CD4-positive, alpha-beta T cell treated with Interleukin-12 subunit alpha and Interleukin-12 subunit beta, for 1 hour (primary cell): ENCODE measurements around the gene SLC6A12.

Experiments used
- DNase-seq: peaks from one replicate; pipeline ENCODE4 v3.0.0-alpha.2; 2020

SLC6A12 gene

DNA sequence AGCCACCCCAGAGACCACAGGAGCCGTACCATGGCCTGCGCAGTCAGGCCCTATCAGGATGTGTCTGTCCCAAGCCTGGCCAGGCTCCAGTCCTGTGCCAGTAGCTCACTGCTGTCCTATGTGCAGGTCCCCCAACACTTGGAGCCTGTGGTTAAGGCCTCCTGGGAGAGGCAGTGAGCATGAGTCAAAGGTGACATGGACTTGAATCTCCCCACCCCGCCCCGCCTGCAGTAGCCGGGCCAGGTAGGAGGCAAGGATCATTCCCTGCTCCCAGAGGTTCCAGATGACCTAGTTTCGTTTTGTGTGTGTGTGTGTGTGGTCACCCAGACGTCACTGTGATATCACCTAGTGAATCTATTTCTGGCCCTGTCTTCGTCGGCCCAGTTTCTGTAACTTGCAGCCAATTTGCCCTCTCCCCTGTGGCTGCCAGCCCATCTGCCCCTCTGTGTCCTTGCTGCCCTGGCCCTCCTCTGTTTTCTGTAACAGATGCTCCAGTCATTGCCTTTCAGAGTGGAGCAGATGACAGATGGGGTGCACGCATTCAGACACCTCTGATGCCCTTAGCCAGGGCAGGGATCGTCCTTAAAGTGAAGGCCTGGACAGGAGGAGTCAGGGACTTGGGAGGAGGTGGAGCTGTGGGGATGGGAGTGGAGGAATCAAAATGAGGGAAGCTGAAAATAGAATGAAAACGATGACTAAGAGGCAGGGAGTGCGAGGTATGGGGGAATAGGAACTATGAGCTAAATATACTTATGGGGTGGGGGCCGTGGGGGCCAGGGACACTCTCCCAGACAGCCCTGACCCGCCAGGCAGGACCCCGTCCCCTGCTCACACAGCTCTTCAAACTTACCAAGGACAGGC is 37.4 kb downstream of the SLC6A12 start:
- DNase-seq, result no peak

DNA sequence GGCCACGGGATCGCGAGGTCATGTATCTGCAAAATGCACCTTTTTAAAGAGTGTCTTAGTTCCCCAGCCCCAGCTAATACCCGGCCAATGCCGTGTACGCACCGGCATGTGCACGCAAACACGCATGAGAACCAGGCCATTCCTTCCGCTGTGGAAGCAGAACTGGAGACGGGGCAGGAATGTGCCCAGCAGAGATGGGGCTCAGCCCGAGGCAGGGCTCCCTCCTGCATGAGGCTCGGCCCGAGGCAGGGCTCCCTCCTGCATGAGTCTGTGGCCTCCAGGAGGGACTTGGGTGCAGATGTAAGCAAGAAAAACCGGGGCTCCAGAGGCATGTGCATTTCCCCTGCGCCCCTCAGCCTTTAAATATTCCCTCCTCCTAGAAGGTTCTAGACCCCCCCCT is 38.2 kb downstream of the SLC6A12 start:
- DNase-seq, result no peak

DNA sequence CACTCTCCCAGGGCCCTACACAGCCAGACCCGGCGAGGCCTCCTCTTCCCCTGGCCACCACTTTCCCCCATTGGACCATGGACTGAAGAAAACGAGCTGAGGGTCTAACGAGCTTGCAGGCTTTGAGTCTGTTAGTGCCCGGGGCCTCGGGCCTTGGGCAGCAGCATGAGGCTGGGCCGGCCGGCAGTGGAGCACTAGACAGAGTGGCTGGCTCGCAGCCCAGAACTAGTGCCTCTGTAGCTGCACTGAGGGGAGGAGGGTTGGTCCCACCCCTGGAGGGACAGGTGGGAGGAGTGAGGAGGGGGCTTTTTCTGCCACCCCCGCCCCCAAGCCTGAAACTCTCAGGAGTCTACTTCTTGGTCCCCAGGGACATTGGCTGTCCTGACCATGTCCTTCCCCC is 38.7 kb downstream of the SLC6A12 start:
- no peak for DNase-seq

GRCh38 chr12:174596-174995 is 39.4 kb downstream of the SLC6A12 start:
- no peak for DNase-seq

DNA sequence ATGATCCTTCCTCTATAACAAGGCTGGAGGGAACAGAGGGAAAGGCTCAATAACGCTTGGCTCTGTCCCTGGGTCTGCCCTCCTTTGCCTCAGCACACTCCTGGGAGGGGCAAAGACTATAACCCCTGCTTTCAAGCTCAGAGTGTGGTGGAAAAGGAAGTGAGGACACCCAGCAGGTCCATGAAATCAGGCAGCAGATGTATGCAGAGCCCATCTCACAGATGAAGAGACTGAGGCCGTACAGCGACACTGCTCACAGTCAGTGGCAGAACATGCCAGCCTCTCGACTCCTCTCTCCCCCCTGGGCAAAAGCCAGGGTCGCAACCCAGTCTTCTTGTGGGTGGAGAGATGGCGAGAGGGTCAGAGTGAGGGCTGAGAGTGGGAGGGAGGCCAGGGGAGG is 39.8 kb downstream of the SLC6A12 start:
- no peak for DNase-seq

- no peak for DNase-seq
These were observed 41.2 kb downstream of the SLC6A12 start for GRCh38 chr12:172732-173161.

GRCh38 chr12:171743-172676 is 41.9 kb downstream of the SLC6A12 start:
- no peak for DNase-seq

- DNase-seq, result no peak
These were observed 42.7 kb downstream of the SLC6A12 start for GRCh38 chr12:171276-171675.

DNA sequence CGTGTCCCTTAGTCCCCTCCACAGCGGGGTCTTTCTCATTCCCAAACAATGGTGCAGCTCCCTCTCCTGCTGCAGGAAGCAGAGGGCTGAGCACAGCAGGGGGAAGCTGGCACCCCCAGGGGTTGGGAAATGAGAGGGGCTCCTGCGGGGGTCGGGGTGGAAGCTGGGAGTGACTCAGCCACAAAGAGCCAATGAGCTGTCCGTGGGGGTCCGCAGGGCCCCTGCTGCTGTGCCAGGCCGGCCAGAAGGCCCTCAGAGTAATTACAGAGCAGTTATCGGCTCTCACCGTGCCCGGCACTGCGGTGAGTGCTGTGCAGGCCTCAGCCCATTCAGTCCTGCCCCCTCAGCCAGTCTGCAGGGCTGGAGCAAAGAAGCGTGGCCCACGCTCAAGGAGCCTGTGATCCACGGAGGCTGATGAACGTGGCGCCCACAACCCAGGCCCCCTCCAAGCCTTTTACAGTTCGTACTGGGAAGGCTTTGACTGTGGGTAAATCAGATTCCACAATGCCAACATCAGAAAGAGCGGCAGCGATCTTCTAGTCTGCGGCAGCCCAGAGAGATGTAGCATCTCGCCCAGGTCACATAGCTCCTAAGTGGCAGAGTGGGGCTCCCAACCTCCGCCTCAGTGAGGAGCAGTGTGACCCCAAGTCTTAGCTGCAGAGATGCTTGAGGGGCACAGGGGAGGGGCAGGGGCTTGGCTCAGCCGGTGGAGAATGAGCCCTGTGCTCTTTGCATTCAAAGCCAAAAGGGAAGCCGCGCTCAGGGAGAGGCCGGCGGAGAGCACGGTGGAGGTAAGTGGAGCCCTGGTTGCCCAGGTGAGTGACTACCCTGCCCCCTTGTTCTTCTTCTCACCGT is 43.4 kb downstream of the SLC6A12 start:
- no peak for DNase-seq

DNA sequence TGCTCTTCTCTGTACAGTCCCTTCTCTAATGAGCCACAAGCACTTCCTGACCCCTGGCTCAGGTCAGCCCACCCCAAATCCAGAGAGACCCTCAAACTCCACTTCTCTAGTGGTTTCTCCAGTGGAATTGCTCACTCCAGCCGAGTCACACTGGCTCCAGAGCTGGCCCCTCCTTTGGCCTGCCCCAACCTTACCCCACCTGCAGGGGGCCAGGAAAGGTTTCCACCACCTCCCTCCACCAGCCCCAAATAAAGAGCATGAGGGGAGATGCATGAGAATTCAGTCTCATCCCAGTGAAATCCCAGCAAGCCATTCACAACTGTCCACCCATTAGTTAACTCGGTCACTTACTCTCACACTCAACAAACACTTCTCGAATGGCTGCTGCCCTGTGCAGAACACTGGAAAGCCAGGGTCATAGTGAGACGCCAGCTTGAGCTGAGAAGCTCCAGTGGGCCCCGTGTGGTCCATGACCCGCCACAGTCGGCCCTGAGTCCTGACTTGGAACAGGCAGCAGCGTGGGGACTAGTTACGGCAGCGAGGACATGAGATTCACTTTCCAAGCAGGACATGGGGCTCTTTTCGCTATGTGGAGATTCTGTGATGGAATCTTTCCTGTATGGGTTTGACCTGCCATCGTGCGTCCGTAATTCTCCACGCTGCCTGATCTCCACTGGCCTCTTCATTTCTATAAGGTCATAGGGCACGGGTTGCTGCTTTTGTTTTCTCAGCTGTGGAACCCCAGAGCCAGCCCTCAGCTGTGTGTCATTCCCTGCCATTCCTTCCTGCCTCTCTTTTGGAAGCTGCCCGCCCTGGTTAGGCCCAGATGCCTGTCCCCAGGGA is 44.2 kb downstream of the SLC6A12 start:
- DNase-seq, result no peak

DNA sequence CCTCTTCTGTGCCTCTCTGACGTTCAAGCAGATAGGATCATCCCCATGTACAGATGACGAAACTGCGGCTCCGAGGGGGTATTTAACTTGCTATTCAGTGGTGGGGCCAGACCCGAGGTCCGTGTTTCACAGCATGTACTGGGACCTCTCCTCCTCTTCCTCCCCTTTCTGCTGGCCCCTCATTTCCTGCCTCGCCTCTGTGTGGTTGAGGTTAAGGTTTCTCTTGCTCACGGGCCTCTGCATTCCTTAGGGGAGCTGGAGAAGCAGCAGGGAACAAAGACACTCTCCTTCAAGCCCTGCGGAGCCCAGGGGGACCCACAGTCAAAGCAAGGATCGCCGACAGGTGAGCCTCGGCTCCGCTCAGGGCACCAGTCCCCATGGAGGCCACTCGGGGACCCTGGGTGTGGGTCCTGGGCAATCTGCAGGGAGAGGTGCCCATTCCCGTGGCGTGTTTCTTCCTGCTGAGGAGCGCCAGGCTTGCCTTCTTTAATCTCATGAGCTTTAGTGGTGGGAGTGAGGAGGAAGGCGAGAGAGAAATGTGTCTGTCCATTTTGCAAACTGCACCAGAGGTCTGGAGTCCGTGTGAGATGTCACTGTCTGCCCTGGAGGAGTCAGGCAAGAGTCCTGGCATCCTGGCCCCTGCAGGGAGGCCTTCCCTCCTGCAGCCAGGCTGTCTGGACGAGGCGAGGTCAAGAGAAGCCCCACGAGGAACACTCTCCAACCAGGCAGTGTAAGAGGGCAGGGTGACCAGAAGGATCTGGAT is 45.0 kb downstream of the SLC6A12 start:
- DNase-seq, result no peak

GRCh38 chr12:167959-168600 is 45.9 kb downstream of the SLC6A12 start:
- DNase-seq, result no peak

DNA sequence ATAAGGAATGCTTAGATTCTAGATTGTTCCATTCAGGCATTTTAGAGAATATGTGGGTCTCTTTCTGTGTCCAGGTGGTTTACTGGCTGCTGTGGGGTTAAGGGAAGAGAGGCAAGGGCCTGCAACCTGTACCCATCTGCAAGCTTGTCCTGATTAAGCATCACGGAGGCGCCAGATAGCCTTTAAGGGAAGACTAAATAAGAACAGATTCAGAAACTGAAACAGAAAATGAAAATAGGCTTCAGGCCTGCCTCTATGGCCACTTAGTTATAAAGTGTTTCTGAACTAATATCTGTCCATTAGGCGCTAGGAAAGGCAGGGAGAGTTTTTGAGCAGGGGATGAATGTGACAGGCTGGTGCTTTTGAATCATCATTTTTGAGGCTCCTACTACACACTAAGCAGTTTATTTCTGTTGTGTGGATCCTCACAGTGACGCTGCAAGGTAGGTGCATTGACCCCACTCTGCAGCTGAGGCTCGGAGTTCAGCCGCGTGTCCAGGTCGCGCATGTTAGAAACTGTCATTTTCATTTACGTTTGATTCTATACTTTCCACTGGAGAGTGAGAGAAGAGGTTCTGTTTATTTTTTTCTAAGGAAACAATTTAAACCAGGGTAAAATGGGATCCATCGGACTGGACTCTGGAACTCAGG is 47.4 kb downstream of the SLC6A12 start:
- no peak for DNase-seq

GRCh38 chr12:165862-166368 is 48.0 kb downstream of the SLC6A12 start:
- DNase-seq, result no peak

GRCh38 chr12:164207-164606 is 49.8 kb downstream of the SLC6A12 start:
- DNase-seq, result no peak

DNA sequence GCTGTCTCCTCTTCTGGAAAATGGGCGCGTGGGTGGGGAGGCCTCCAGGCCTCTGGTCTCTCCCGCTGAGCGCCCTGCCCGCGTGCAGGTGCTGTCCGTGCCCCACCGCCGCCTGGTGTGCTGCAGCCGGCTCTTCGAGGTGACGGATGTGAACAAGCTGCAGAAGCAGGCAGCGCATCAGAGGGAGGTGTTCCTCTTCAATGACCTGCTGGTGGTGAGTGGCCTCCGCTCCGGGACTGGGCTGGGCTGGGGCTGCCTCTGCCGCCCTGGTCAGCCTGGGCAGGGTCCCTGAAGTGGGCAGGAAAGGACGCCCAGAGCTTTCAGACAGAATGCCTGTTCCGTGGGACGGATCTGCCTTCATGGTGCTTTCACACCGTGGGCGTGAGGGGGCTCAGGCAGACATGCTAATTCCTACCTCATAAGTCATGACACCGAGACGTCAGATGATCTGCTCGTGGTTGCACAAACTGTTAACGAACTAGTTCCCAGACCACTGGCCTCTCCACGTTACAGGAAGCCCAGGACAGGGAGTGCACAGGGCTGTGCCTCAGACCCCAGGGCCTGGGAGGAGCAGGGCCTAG is 50.5 kb downstream of the SLC6A12 start:
- no peak for DNase-seq

GRCh38 chr12:162467-163307 is 51.3 kb downstream of the SLC6A12 start:
- no peak for DNase-seq

GRCh38 chr12:161823-162222 is 52.1 kb downstream of the SLC6A12 start:
- no peak for DNase-seq
